ENCODE results near the gene ANKH. TPM values are rescaled to one million over a fixed set of nuclear protein-coding genes. Genes with fewer than 3 reads are reported as not detected.

ANKH gene
- polyA plus RNA-seq, 12 donors = 11.4 to 23.3 (median 14.1) TPM; not detected in 1

GRCh38 chr5:14765587-14765986 lies 106.0 kb downstream of the ANKH start:
- DNase-seq = no peak

GRCh38 chr5:14762549-14763216 lies 108.9 kb downstream of the ANKH start:
- no peak for DNase-seq

GRCh38 chr5:14760548-14761002 lies 111.0 kb downstream of the ANKH start:
- DNase-seq = no peak

- DNase-seq = no peak
Observed at GRCh38 chr5:14759744-14760547, 111.6 kb downstream of the ANKH start.

GRCh38 chr5:14757850-14758249 lies 113.7 kb downstream of the ANKH start:
- DNase-seq = no peak

- DNase-seq = no peak
Observed at GRCh38 chr5:14756478-14756877, 115.1 kb downstream of the ANKH start.

GRCh38 chr5:14753947-14754346 lies 117.6 kb downstream of the ANKH start:
- no peak for DNase-seq

GRCh38 chr5:14753292-14753691 lies 118.3 kb downstream of the ANKH start:
- no peak for DNase-seq

- DNase-seq = no peak
Observed at GRCh38 chr5:14752497-14753071, 119.0 kb downstream of the ANKH start.

- DNase-seq = no peak
Observed at GRCh38 chr5:14750712-14751111, 120.9 kb downstream of the ANKH start.

- DNase-seq = no peak
Observed at GRCh38 chr5:14749579-14750101, 121.9 kb downstream of the ANKH start.

- peak; percentile 55 for DNase-seq
Observed at GRCh38 chr5:14748180-14748900, 123.2 kb downstream of the ANKH start.

- DNase-seq = no peak
Observed at GRCh38 chr5:14745753-14746152, 125.8 kb downstream of the ANKH start.

GRCh38 chr5:14745188-14745563 lies 126.4 kb downstream of the ANKH start:
- no peak for DNase-seq

GRCh38 chr5:14744296-14745187 lies 127.0 kb downstream of the ANKH start:
- no peak for DNase-seq

GRCh38 chr5:14743601-14744295 lies 127.8 kb downstream of the ANKH start:
- no peak for DNase-seq

GRCh38 chr5:14742498-14742897 lies 129.1 kb downstream of the ANKH start:
- DNase-seq = no peak

- no peak for DNase-seq
Observed at GRCh38 chr5:14741801-14742440, 129.7 kb downstream of the ANKH start.

- no peak for DNase-seq
Observed at GRCh38 chr5:14741131-14741530, 130.4 kb downstream of the ANKH start.

- no peak for DNase-seq
Observed at GRCh38 chr5:14739981-14740380, 131.6 kb downstream of the ANKH start.
